Right lobe of liver (tissue), 4 donors: ENCODE results near the gene ROR2.

Source experiments
- POLR2A ChIP-seq: fragments of 450-650 bp; IDR thresholded peaks from one replicate; pipeline ENCODE4 v1.6.1; 2017; ENCODE audit warnings: antibody characterized with exemption, mild to moderate bottlenecking
- TF ChIP-seq, protein P1 (sequence below), 4 donors: fragments of 200-600 bp in 3 of 4; fragments of 450-650 bp in 1 of 4; IDR thresholded peaks; one replicate each; pipeline versions ENCODE4 v1.5.1 to v1.8.0; 2016 to 2022; ENCODE audit warnings: antibody characterized with exemption in 4 of 4, mild to moderate bottlenecking in 2 of 4
- donor health status: DM: no; HTN: no; CAD: no.
- donor health status: DM: no; HTN: no; CAD: no.
- donor health status: DM: no; HTN: yes; CAD: no.

DNA sequence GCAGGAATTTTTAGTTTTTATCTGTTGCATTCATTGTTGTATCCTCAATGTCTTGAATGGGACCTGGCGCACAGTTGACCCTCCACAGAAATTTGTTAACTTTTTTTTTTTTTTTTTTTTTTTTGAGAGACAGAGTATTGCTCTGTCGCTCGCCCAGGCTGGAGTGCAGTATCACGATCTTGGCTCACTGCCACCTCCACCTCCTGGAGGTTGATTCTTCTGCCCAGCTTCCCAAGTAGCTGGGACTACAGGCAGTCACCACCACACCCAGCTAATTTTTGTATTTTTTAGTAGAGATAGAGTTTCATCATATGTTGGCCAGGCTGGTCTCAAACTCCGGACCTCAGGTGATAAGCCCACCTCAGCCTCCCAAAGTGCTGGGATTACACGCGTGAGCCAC lies 205.9 kb downstream of the ROR2 start:
- TF ChIP-seq, protein P1, sequence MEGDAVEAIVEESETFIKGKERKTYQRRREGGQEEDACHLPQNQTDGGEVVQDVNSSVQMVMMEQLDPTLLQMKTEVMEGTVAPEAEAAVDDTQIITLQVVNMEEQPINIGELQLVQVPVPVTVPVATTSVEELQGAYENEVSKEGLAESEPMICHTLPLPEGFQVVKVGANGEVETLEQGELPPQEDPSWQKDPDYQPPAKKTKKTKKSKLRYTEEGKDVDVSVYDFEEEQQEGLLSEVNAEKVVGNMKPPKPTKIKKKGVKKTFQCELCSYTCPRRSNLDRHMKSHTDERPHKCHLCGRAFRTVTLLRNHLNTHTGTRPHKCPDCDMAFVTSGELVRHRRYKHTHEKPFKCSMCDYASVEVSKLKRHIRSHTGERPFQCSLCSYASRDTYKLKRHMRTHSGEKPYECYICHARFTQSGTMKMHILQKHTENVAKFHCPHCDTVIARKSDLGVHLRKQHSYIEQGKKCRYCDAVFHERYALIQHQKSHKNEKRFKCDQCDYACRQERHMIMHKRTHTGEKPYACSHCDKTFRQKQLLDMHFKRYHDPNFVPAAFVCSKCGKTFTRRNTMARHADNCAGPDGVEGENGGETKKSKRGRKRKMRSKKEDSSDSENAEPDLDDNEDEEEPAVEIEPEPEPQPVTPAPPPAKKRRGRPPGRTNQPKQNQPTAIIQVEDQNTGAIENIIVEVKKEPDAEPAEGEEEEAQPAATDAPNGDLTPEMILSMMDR (IDR thresholded peaks at IDR 0.05): no peak
- TF ChIP-seq POLR2A: no peak
